IMR-90 (cell line): ENCODE data around the gene AXIN1.

Experiments used
- CEBPB ChIP-seq: IDR thresholded peaks from 2 replicates; pipeline ENCODE4 v1.6.1; 2012; ENCODE audit warnings: low read depth, low read length, improper control_type of control experiment
- CHD1 ChIP-seq: IDR thresholded peaks from 2 replicates; pipeline ENCODE4 v1.6.1; 2012; ENCODE audit warnings: low read depth, low read length, improper control_type of control experiment
- CTCF ChIP-seq: conservative IDR thresholded peaks from 2 replicates; pipeline ENCODE4 v1.5.1; 2012; ENCODE audit warnings: mild to moderate bottlenecking, low read depth, low read length, improper control_type of control experiment
- FOS ChIP-seq: fragments of 150-350 bp; IDR thresholded peaks from 2 replicates; pipeline ENCODE4 v1.6.1; 2016; ENCODE audit warnings: low read depth, low read length
- MAZ ChIP-seq: IDR thresholded peaks from 2 replicates; pipeline ENCODE4 v1.6.1; 2012; ENCODE audit warnings: low read depth, mild to moderate bottlenecking, low read length, improper control_type of control experiment, moderate library complexity, borderline replicate concordance
- MXI1 ChIP-seq: IDR thresholded peaks from 2 replicates; pipeline ENCODE4 v1.6.1; 2012; ENCODE audit warnings: low read depth, mild to moderate bottlenecking, low read length, moderate library complexity, borderline replicate concordance
- NFE2L2 ChIP-seq: fragments of 150-350 bp; IDR thresholded peaks from 2 replicates; pipeline ENCODE4 v1.6.1; 2016; ENCODE audit warnings: low read depth, mild to moderate bottlenecking, low read length
- POLR2A ChIP-seq: IDR thresholded peaks from 2 replicates; pipeline ENCODE4 v1.6.1; 2012; ENCODE audit warnings: mild to moderate bottlenecking, low read depth, low read length
- RAD21 ChIP-seq: IDR thresholded peaks from 2 replicates; pipeline ENCODE4 v1.6.1; 2012; ENCODE audit warnings: low read length, improper control_type of control experiment
- RCOR1 ChIP-seq: IDR thresholded peaks from 2 replicates; pipeline ENCODE4 v1.6.1; 2012; ENCODE audit warnings: mild to moderate bottlenecking, low read length, improper control_type of control experiment; ENCODE audit not compliant: insufficient replicate concordance
- RFX5 ChIP-seq: IDR thresholded peaks from 2 replicates; pipeline ENCODE4 v1.8.0; 2012; ENCODE audit warnings: low read depth, mild to moderate bottlenecking, low read length, moderate library complexity
- USF2 ChIP-seq: fragments of 150-350 bp; IDR thresholded peaks from 2 replicates; pipeline ENCODE4 v1.6.1; 2017; ENCODE audit warnings: mild to moderate bottlenecking, antibody characterized with exemption, low read length, low read depth

GRCh38 chr16:266258-267164 is 86.0 kb downstream of the AXIN1 start:
- no peak for TF ChIP-seq CHD1
- no peak for TF ChIP-seq MXI1
- TF ChIP-seq POLR2A = no peak
- no peak for TF ChIP-seq CTCF
- TF ChIP-seq FOS = no peak
- no peak for TF ChIP-seq USF2
- TF ChIP-seq RFX5 = no peak
- no peak for TF ChIP-seq CEBPB
- TF ChIP-seq MAZ = no peak
- TF ChIP-seq RCOR1 = no peak
- no peak for TF ChIP-seq RAD21
- TF ChIP-seq NFE2L2 = no peak
